Uterus (tissue), 2 donors: ENCODE results near the gene HIPK4.

Experiments used
- CTCF ChIP-seq, 4 experiments: fragments of 200-600 bp in 2 of 4; fragments of 450-650 bp in 2 of 4; sonication (generic) in 2 of 4; IDR thresholded peaks; one replicate each; pipeline ENCODE4 v1.5.1; 2016 to 2019; ENCODE audit warnings: antibody characterized with exemption in 4 of 4, mild to moderate bottlenecking in 2 of 4, moderate library complexity in 1 of 4
- POLR2A ChIP-seq, 2 donors: fragments of 450-650 bp; IDR thresholded peaks; one replicate each; pipeline ENCODE4 v1.6.1; 2016; ENCODE audit warnings: antibody characterized with exemption in 2 of 2, mild to moderate bottlenecking in 1 of 2, moderate library complexity in 1 of 2

- TF ChIP-seq POLR2A (IDR thresholded peaks at IDR 0.05) (no peak), CTCF (IDR thresholded peaks at IDR 0.05) (no peak)
Measured at GRCh38 chr19:40367577-40368434, 22.2 kb downstream of the HIPK4 start.
